Ishikawa (cell line): Measurements from ENCODE around the gene DOCK3.

Experiments used
- EGR1 ChIP-seq: IDR thresholded peaks from 2 replicates; pipeline ENCODE4 v1.6.1; 2012
- FOXM1 ChIP-seq: IDR thresholded peaks from 2 replicates; pipeline ENCODE4 v1.6.1; 2012; ENCODE audit warnings: low read depth, borderline replicate concordance
- RAD21 ChIP-seq: IDR thresholded peaks from 2 replicates; pipeline ENCODE4 v1.6.1; 2012; ENCODE audit warnings: low read depth
- TCF12 ChIP-seq: IDR thresholded peaks from 2 replicates; pipeline ENCODE4 v1.6.1; 2012; ENCODE audit warnings: low read depth
- ZBTB7A ChIP-seq: IDR thresholded peaks from 2 replicates; pipeline ENCODE4 v1.6.1; 2012; ENCODE audit warnings: low read depth
- TF ChIP-seq, protein P1 (sequence below): IDR thresholded peaks from 2 replicates; pipeline ENCODE4 v1.6.1; 2012; ENCODE audit warnings: low read depth, mild to moderate bottlenecking
- TF ChIP-seq, protein P2 (sequence below): IDR thresholded peaks from 2 replicates; pipeline ENCODE4 v1.6.1; 2012

GRCh38 chr3:50648944-50649343, 25.8 kb upstream of the DOCK3 start:
- TF ChIP-seq FOXM1: no peak
- no peak for TF ChIP-seq EGR1
- TF ChIP-seq, protein P1, sequence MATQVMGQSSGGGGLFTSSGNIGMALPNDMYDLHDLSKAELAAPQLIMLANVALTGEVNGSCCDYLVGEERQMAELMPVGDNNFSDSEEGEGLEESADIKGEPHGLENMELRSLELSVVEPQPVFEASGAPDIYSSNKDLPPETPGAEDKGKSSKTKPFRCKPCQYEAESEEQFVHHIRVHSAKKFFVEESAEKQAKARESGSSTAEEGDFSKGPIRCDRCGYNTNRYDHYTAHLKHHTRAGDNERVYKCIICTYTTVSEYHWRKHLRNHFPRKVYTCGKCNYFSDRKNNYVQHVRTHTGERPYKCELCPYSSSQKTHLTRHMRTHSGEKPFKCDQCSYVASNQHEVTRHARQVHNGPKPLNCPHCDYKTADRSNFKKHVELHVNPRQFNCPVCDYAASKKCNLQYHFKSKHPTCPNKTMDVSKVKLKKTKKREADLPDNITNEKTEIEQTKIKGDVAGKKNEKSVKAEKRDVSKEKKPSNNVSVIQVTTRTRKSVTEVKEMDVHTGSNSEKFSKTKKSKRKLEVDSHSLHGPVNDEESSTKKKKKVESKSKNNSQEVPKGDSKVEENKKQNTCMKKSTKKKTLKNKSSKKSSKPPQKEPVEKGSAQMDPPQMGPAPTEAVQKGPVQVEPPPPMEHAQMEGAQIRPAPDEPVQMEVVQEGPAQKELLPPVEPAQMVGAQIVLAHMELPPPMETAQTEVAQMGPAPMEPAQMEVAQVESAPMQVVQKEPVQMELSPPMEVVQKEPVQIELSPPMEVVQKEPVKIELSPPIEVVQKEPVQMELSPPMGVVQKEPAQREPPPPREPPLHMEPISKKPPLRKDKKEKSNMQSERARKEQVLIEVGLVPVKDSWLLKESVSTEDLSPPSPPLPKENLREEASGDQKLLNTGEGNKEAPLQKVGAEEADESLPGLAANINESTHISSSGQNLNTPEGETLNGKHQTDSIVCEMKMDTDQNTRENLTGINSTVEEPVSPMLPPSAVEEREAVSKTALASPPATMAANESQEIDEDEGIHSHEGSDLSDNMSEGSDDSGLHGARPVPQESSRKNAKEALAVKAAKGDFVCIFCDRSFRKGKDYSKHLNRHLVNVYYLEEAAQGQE: no peak
- no peak for TF ChIP-seq TCF12
- TF ChIP-seq ZBTB7A: no peak
- no peak for TF ChIP-seq RAD21
- TF ChIP-seq, protein P2, sequence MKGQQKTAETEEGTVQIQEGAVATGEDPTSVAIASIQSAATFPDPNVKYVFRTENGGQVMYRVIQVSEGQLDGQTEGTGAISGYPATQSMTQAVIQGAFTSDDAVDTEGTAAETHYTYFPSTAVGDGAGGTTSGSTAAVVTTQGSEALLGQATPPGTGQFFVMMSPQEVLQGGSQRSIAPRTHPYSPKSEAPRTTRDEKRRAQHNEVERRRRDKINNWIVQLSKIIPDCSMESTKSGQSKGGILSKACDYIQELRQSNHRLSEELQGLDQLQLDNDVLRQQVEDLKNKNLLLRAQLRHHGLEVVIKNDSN: no peak
